GM19023 (cell line): Measurements from ENCODE around the gene SLC29A1.

Experiments
- ATAC-seq: cut with Tn5 transposase; IDR thresholded peaks from one replicate; pipeline ENCODE4 v1.9.1; 2021; ENCODE audit warnings: mild to moderate bottlenecking, moderate library complexity; ENCODE audit not compliant: unreplicated experiment

The SLC29A1 gene

GRCh38 chr6:44264154-44265006, 41.0 kb downstream of the SLC29A1 start:
- peak; percentile 33 for ATAC-seq

DNA sequence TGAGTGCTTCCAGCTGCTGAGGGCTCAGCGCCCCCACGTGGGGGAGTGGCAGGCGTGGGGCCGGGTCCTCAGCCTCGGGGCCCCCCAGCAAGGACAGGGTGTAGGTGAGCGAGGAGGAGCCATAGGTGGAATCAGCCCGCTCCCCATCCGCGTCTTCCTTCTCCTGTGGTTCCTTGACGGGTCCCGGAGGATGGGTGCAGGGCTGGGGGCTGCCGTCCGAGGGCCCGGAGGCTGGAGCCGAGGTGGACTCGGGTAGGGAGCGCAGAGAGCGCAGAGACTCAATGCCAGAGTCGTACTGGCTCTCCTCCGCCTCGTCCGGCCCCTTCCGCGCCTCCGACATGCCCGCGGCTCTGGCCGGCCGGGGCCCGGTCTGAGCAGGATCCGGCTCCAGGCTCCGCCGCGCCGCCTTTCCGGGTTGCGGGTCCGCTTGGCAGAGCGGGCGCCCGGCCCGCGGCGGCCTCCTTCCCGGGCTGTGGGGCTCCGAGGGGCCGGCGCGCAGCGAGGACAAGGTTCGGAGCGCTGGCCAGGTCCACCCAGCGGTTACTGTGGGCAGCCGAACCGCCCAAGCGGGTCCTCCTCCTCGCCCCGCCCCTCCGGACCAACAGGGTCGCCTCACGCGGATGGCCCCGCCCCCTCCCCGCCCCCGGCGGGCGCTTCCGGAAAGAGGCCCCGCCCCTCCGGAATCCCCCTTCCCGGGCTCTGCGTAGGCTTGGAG, 41.8 kb downstream of the SLC29A1 start, which contains the start of gene NFKBIE:
Gene NFKBIE, minus strand, starts transcription at position 545 of the 715 bp plus-strand sequence. Its CDS starts 205 bp downstream, at position 340.
- peak; percentile 36 for ATAC-seq

DNA sequence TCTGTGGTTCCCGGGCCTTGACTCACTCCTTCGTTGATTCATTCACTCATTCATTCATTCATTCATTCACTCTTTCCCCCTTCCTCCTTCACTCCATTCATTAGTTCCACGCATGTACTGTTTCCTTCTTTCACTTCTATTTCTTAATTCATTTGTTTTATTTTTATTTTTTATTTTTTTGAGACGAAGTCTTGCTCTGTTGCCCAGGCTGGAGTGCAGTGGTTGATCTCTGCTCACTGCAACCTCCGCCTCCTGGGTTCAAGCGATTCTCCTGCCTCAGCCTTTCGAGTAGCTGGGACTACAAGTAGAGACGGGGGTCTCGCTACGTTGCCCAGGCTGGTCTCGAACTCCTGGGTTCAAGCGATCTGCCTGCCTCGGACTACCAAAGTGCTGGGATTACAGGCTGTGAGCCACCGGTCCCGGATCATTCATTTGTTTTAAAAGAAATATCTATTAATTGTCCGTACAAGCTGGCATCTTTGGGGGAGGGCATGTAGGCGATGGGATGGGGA, 42.4 kb downstream of the SLC29A1 start:
- ATAC-seq = no peak

DNA sequence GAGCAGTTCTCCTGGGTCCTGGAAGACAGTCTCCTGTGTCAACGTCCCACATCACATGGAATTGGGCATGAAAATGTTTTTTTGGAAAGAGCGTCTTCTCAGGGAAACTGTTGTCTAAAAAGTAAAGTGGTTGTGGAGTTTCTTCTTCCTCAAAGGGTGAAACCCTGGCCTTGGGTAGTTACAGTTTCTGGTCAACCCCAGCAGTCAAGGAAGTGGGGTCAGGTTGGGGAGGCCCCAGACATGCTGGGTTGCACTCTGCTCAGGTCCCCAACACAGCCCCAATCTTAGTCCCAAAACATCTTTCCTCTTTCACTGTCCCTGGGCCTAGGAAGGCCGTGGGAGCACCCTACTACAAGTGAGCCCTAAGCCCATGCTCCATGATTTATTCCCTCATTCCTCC, 43.0 kb downstream of the SLC29A1 start:
- no peak for ATAC-seq

DNA sequence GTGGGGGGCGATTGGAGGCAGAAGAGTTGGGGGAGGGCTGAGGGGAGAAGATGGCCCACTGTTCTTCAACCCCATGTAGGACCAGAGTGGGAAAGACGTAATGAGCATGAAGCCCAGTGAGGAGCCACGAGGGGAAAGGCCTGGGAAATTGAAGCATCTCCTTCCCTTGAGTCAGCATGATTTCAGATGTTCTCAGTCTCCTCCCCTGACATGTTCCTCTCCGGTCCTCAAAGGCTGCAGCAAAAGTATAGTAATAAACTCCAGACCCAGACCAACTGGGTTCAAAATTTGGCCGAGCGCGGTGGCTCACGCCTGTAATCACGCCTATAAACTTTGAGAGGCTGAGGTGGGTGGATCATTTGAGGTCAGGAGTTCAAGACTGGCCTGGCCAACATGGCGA, 43.9 kb downstream of the SLC29A1 start:
- ATAC-seq = no peak

DNA sequence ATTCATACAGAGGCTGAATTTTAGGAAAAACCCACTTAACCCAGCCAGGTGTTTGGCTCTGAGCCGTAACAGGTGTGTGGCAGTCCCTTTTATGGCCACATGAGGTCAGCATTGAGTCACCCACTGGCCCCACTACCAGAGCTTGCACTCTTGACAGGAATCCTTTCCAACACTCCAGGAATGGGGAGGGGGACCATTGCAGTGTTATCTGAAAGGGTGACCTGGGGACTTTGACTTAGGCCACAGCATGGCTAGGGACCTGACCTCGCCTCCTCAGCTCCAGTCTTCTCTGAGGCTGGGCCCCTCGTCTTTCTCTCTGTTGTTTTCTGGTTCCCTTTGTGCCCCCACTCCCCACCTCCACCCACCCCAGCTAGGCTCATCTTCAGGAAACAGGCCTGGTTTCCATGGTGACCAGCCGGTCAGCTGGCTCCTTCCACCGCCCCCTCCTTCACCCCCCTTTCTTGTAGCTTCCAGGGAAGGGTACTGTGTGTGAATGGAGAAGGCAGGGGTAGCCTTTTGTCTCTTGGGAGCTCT, 44.8 kb downstream of the SLC29A1 start:
- ATAC-seq = no peak

DNA sequence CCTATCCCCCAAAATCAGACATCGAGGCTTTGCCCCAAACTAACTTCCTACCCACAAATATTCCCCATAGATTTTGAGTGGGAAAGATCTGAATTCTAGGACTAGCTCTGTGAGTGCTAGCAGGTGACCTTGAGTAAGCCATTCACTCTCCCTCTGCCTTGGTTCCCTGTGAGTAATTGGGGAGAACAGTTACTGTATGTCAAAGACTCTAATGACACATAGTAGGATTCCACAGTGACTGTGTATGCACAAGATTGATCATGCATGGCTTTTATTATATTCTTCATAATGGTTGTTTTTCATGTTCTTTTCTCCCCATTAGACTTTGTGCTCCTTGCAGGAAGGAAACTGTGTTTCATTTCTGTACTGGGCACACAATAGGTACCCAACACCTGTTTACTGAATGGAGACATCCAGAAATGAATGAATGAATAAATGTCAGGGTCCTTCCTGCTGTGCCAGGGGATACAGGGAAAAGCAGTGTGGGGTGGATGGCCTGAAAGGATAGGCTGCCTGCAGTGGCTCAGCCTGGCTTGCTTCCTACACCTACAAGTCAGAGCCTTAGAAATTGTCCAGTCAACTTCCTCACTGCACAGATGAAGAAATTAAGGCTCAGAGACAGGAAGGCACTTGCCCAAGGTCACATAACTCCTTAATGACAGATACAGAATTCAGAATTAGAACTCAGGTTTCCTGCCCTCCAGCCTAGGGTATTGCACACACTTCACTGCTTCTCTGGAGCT, 46.0 kb downstream of the SLC29A1 start:
- no peak for ATAC-seq

DNA sequence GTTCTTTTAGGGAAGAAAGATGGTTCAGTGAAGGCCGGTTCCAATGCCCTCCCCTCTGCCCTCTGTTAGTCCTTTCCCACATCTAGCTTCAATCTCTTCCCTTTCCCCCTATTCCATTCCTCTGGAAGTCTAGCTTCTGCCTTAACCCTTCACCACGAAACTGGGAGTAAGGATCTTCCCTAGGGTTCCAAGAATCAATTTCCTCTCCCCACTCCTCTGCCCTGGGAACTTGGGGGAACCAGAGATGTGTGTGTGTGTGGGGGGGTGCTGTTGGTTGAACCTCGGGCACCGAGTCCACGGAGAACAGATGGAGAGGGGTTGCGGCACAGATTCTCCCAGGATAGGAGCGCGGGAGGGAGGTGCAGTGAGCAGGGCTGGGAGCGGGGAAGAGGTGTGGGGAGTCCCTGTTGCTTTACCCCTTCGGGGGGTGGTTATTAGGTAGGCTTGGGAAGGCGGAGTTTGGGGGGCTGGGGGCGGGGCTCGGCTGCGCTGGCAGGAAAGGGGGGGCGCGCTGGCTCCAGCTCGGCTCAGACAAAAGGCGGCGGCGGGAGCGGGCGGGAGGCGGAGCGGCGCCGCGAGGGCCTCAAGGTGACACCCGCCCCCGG, 46.6 kb downstream of the SLC29A1 start, which contains the start of gene TMEM151B:
Gene TMEM151B, plus strand, starts transcription at position 530 of the 605 bp plus-strand sequence. CDS start 293 bp downstream, outside the sequence.
- no peak for ATAC-seq

GRCh38 chr6:44270526-44271405, 47.4 kb downstream of the SLC29A1 start:
- ATAC-seq = no peak

DNA sequence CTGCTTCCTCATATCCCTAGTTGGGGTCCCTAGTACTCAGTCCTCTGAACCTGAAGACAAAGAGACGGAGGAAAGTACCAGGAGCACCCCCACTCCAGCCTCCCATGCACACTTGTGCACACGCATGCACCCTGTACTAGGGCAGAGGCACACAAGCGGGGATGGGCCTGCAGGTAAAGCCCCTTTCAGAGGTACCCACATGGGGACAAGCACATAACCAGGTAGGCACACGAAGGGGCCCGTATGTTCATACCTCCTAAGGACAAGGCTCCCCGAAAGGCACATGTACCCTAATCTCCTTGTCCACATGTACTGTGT, 48.0 kb downstream of the SLC29A1 start:
- ATAC-seq = no peak

DNA sequence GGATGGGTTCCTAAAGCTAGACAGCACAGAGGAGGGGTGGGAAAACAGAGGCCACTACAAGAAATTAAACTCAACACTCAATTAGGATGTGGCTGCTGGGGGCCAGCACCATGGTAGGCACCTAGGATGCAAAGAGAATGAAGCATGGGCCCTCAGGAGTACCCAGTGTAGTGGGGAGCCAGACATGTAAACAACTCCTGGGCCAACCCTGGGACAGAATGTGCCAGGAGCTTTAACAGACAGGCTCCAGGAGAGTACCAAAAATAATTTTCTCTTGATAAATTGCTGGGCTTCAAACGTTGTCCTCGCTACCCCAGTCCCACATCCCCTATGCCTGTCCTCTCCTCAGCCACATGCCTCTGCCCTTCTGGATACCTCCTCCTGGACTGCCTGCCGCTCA, 48.5 kb downstream of the SLC29A1 start:
- ATAC-seq = no peak

DNA sequence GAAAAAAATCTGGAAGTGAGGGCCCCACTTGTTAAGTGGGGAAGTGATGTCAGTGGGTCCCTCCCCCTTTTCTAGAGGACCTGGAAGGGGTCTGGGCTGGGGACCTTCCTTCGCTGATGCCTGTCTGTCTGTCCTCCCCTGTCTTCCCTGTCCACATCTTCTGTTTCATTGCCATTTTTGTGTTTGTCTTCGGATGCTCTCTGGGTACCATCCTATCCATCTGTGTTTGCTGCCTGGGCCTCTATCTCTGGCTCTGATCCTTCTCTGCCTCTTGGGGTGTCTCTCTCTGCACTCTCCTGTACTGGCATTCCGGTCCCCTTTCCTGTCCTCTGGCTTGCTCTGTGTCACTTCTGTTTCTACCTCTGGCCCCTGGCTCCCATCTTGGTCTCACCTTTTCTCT, 49.1 kb downstream of the SLC29A1 start:
- ATAC-seq = no peak

- no peak for ATAC-seq
These were observed 49.7 kb downstream of the SLC29A1 start for GRCh38 chr6:44272999-44273566.

- no peak for ATAC-seq
These were observed 50.2 kb downstream of the SLC29A1 start for GRCh38 chr6:44273617-44274016.

DNA sequence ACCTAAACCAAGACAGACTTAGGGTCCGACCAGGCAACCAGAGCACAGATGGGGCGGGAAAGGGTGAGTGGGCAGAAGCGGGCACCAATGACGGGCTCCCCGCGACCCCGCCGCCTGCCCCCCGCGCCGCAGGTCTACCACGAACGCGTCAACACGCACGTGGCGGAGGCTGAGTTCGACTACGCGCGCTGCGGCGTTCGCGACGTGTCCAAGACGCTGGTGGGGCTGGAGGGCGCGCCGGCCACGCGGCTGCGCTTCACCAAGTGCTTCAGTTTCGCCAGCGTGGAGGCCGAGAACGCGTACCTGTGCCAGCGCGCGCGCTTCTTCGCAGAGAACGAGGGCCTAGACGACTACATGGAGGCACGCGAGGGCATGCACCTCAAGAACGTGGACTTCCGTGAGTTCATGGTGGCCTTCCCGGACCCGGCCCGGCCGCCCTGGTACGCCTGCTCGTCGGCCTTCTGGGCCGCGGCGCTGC, 51.9 kb downstream of the SLC29A1 start:
- ATAC-seq = no peak

- no peak for ATAC-seq
These were observed 52.6 kb downstream of the SLC29A1 start for GRCh38 chr6:44275749-44276648.

- no peak for ATAC-seq
These were observed 53.6 kb downstream of the SLC29A1 start for GRCh38 chr6:44276667-44277640.
